ENCODE data around the gene GPHB5. TPM values are rescaled to one million over a fixed set of nuclear protein-coding genes. Genes with fewer than 3 reads are reported as not detected.
"Not testable (repeated sequence)": the region's sequence is repeated elsewhere in the genome, so short reads cannot be mapped to it uniquely, and the experiment has no call there.

The GPHB5 gene
- total and polyA plus RNA-seq, 12 donors, result not detected

GRCh38 chr14:63308723-63309317 is 9.9 kb downstream of the GPHB5 start:
- H3K27ac ChIP-seq, result no peak overlapping the region
- WGBS, 2 donors, result 62 to 65% methylated on average over 7 of the region's 7 CpGs
- no peaks in the 10 kb centered on the region for H3K4me1 ChIP-seq
- TF ChIP-seq CTCF (IDR thresholded peaks at IDR 0.05), result peak in 6 of 9 donors; percentile 32 to 50 (median 44)
- no peaks in the 10 kb centered on the region for H3K9me3 ChIP-seq
- DNase-seq, result no peak
- no peaks in the 10 kb centered on the region for H3K36me3 ChIP-seq
- no peak for ATAC-seq
- intact Hi-C loops (cut with DNase I), result no loop called here
- H3K27me3 ChIP-seq, result no peaks in the 10 kb centered on the region
- no peak overlapping the region for H3K4me3 ChIP-seq

- H3K27ac ChIP-seq; H3K4me3 ChIP-seq; intact Hi-C loops (cut with DNase I); H3K4me1 ChIP-seq; H3K27me3 ChIP-seq; H3K9me3 ChIP-seq; ATAC-seq; DNase-seq; H3K36me3 ChIP-seq: not testable (repeated sequence)
- 93 to 97% methylated on average over 5 of the region's 5 CpGs for WGBS, 2 donors
These were observed 14.3 kb downstream of the GPHB5 start for GRCh38 chr14:63304429-63304828.

GRCh38 chr14:63301891-63302534 is 16.7 kb downstream of the GPHB5 start:
- no peak for TF ChIP-seq CTCF (IDR thresholded peaks at IDR 0.05)
- no peak for ATAC-seq
- intact Hi-C loops (cut with DNase I), result loop anchor here in 1 of 10 donors (2.0 kb wide), 1 partner anchor 51 kb away; no protein-coding TSS in a partner anchor
- H3K4me1 ChIP-seq, result peaks cover 0 to 8% (median 0%) of the 10 kb centered on the region in 9 donors
- H3K9me3 ChIP-seq, result no peaks in the 10 kb centered on the region
- no peak overlapping the region for H3K4me3 ChIP-seq
- WGBS, 2 donors, result 60 to 61% methylated on average over 10 of the region's 10 CpGs
- H3K27me3 ChIP-seq, result no peaks in the 10 kb centered on the region
- no peaks in the 10 kb centered on the region for H3K36me3 ChIP-seq
- DNase-seq, result no peak
- no peak overlapping the region for H3K27ac ChIP-seq

GRCh38 chr14:63300854-63301253 is 17.9 kb downstream of the GPHB5 start:
- DNase-seq, result no peak
- Histone ChIP-seq H3K27ac (peak overlapping the region in 1 of 10 donors; percentile 30), H3K36me3 (no peaks in the 10 kb centered on the region), H3K27me3 (no peaks in the 10 kb centered on the region), H3K4me3 (no peak overlapping the region), H3K4me1 (peaks cover 0 to 8% (median 4%) of the 10 kb centered on the region in 9 donors), H3K9me3 (peaks cover 0 to 1% (median 0%) of the 10 kb centered on the region in 11 donors)
- no peak for TF ChIP-seq CTCF (IDR thresholded peaks at IDR 0.05)
- WGBS, 2 donors, result 45 to 56% methylated on average over 2 of the region's 2 CpGs
- intact Hi-C loops (cut with DNase I), result loop anchor here in 1 of 10 donors (2.0 kb wide), 1 partner anchor 50 kb away; no protein-coding TSS in a partner anchor
- ATAC-seq, result no peak

Data from heart right ventricle (tissue), 16 donors.